Raji (cell line): ENCODE results near the gene CPLX3.
A peak's percentile ranks its signal among the peaks of the same experiment; 100 is the strongest.

Experiments
- POLR2A ChIP-seq: IDR thresholded peaks from 2 replicates; pipeline ENCODE4 v1.6.1; 2011; ENCODE audit warnings: low read depth, low read length, control low read depth; ENCODE audit not compliant: insufficient read depth

Gene CPLX3

DNA sequence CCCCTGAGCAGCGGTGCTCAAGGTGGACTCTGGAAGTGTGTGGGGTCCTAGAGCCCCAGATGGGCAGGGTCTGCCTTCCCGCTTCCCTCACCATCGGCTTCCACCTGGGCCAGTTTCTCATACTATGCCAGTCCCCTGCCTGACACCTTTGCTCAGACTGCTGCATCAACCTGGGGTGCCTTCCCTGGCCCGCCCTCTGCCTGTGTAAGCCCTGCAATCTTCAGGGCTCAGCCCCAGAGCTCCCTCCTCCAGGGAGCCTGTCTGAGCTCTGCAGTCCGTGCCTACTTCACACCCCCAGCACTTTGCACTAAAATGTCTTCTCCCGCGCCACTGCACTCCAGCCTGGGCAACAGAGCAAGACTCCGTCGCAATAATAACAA is 31.5 kb upstream of the CPLX3 start:
- TF ChIP-seq POLR2A = no peak

- TF ChIP-seq POLR2A = no peak
Observed at GRCh38 chr15:74795966-74796625, 30.3 kb upstream of the CPLX3 start.

DNA sequence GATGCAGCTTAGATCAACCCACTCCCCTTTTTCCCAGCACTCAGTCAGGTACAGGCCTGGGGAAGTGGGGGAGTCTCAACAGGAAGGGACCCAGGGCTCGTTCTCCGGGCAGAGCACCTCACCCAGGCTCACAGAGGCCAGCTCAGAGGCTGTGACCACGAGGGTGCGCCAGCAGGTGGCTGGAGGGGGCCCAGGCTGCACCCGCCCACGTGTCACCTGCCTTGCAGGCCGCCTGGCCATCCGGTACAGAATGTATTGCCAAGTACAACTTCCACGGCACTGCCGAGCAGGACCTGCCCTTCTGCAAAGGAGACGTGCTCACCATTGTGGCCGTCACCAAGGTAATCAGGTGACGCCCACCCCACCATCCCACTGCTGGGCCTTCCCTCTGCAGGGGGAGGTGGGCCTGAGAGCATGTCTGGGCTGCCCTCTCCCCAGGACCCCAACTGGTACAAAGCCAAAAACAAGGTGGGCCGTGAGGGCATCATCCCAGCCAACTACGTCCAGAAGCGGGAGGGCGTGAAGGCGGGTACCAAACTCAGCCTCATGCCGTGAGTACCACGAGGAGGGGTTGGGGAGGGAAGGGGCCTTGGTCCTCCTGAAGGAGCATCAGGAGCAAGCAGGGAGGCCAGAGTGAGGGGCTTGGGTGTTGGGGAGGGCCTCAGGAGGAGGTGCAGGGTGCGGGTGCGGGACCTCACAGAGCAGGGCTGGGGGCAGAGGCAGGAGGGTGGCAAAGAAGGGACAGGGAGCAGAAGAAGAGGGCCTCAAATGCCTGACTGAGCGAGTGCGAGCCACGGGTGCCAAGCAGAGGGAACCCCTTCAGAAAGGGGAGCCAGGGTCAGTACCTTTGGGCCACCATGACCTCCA is 27.8 kb upstream of the CPLX3 start:
- TF ChIP-seq POLR2A = no peak

- TF ChIP-seq POLR2A = 0 out of 2 replicates have a peak, but pooled peaks have one; percentile 29
Observed at GRCh38 chr15:74799255-74799855, 27.1 kb upstream of the CPLX3 start.

- no peak for TF ChIP-seq POLR2A
Observed at GRCh38 chr15:74799856-74800558, 26.4 kb upstream of the CPLX3 start.

GRCh38 chr15:74800559-74801094 is 25.8 kb upstream of the CPLX3 start:
- TF ChIP-seq POLR2A = no peak

GRCh38 chr15:74801311-74801997 is 25.0 kb upstream of the CPLX3 start:
- TF ChIP-seq POLR2A = no peak

DNA sequence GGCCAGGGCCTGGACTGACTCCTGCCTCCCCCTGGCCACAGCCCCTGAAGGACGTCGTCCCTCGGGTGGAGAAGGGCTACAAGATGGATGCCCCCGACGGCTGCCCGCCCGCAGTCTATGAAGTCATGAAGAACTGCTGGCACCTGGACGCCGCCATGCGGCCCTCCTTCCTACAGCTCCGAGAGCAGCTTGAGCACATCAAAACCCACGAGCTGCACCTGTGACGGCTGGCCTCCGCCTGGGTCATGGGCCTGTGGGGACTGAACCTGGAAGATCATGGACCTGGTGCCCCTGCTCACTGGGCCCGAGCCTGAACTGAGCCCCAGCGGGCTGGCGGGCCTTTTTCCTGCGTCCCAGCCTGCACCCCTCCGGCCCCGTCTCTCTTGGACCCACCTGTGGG is 24.1 kb upstream of the CPLX3 start:
- TF ChIP-seq POLR2A = no peak

DNA sequence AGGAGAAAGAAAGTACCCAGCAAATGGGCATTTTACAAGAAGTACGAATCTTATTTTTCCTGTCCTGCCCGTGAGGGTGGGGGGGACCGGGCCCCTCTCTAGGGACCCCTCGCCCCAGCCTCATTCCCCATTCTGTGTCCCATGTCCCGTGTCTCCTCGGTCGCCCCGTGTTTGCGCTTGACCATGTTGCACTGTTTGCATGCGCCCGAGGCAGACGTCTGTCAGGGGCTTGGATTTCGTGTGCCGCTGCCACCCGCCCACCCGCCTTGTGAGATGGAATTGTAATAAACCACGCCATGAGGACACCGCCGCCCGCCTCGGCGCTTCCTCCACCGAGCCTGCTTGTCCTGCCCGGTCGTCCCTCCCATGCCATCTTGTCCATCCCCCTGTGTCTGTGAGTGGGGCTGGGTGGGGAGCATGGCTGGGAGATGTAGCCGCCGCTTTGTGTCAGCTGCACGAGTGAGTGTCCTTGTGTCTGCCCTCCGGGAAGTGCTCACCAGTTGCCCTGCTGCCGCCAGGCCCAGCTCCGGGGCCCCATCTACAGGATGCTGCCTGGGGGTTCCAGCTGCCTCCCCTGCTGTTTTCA is 23.5 kb upstream of the CPLX3 start:
- TF ChIP-seq POLR2A = no peak

- no peak for TF ChIP-seq POLR2A
Observed at GRCh38 chr15:74804935-74805334, 21.5 kb upstream of the CPLX3 start.

DNA sequence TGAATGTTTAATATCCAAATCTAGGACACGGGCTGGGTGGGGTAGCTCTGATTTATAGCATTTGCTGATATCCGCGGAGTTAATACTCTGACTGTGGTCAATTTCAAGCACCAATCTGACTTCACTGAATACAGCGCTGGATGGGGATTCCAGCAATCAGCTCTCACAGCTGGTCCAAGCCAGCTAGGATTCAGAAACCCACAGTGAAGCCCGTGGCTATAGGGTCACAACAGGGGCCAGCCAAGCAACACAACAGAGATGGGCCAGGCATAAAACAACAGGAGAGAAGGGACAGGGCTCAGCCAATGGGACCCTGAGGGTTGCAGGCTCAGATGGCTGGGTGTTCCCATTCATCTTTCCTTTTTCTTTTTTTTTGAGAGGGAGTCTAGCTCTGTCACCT is 19.1 kb upstream of the CPLX3 start:
- TF ChIP-seq POLR2A = no peak

GRCh38 chr15:74808078-74808839 is 18.2 kb upstream of the CPLX3 start:
- TF ChIP-seq POLR2A = no peak

DNA sequence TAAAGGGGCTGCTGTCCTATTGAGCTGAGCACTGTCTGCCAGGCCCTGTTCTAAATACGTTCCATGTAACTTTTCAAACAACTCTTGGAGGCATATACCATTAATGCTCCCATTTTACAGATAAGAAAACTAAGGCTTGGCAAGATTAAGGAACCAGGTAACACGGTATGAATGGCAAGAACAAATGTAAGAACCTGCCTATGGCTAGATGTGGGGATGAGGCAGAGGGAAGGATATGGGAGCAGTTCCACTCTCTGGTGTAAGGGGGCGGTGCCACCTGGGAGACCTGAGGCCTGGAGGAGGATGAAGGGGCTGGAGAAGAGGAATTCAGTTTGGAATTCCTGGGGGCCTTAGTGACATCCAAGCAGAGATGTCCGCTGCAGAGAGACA is 17.6 kb upstream of the CPLX3 start:
- TF ChIP-seq POLR2A = no peak
